HG02623 (cell line): ENCODE results near the gene TIMM17B.

Experiments used
- ATAC-seq: cut with Tn5 transposase; IDR thresholded peaks from one replicate; pipeline ENCODE4 v1.9.1; 2021; ENCODE audit warnings: moderate library complexity; ENCODE audit not compliant: unreplicated experiment

The TIMM17B gene

GRCh38 chrX:48897625-48898306 is at the start of gene TIMM17B, which contains the start of gene PQBP1:
Gene TIMM17B, minus strand, starts transcription at chrX:48897768. Its CDS starts 19 bp downstream, at chrX:48897749.
Gene PQBP1, plus strand, starts transcription at chrX:48897930. Its CDS starts 580 bp downstream, at chrX:48898510.
- ATAC-seq, result peak; percentile 87

- ATAC-seq, result no peak
These were observed 48.2 kb upstream of the TIMM17B start for GRCh38 chrX:48945517-48946348.

- no peak for ATAC-seq
These were observed 45.3 kb upstream of the TIMM17B start for GRCh38 chrX:48942895-48943294.

- ATAC-seq, result no peak
These were observed 42.9 kb upstream of the TIMM17B start for GRCh38 chrX:48940404-48940955.

GRCh38 chrX:48939524-48940228 is 42.1 kb upstream of the TIMM17B start:
- ATAC-seq, result no peak

DNA sequence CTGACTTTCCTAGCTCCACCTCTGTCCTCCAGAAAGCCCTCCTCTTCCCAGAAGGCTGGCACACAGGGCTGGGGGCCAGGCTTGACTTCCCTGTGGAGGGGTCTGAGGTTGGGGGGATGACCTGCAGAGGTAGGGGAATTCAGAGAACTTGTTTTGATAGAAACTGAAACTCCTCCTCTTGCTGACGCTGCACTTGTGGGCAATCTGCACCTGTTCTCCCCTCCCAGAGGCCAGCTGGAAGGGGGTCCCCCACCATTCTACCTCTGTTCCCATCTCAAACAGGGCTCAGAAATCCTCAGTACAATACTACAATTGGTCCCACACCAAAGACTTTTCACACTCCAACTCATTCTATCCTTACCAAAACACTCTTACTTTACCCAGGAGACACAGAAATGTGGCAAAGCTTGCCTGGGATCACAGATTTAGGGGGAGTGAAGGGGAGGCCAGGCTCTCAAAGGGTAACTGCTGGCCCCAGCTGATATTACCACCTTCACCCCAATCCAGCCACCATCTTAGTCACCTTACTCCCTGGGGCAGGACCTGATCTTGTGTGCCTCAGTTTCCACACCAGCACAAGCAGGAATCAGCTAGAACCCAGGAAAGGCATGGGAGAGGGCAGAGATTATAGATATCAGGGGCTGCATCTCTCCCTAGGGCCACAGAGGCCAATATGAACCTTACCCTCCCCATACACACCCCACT is 41.3 kb upstream of the TIMM17B start:
- ATAC-seq, result peak; percentile 52

DNA sequence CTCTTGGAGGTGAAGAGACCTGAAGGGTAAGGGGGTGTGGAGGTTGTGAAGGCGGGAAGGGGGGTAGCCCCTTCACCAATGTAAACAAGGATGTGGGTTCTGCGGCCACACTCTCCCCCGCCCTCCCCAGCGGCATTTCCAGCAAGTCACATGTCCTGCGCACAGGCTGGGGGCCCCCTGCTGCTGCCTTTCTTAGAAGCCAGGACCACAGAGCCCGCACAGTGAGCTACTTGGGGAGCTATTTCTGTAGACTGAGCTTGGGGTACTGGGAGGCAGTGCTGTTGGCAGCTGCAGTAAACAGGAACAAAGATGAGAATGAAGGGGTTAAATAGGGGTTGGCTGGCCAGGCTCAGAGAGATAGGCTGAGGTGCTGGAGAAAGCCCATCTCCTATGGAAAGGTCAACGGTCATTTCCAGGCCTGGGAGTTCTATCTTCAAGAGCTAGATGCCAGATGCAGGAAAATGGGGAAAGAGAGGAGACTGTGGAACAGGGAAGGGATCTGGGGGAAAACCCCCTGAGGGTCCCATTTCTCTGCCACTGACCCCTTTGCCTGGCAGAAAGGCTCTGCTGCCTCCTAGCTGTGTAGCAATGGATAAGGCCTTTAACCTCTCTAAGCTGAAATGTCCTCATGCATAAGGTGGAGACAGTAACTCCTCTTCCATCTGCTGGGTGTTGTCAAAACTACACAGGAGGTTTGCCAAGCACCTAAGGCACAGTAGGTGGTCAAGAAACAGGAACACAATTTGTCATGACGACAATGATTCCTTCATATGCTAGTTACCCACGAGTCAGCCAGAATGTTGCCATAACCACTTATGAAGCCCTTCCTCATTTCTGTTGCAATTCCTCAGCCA is 39.7 kb upstream of the TIMM17B start:
- peak; percentile 62 for ATAC-seq

DNA sequence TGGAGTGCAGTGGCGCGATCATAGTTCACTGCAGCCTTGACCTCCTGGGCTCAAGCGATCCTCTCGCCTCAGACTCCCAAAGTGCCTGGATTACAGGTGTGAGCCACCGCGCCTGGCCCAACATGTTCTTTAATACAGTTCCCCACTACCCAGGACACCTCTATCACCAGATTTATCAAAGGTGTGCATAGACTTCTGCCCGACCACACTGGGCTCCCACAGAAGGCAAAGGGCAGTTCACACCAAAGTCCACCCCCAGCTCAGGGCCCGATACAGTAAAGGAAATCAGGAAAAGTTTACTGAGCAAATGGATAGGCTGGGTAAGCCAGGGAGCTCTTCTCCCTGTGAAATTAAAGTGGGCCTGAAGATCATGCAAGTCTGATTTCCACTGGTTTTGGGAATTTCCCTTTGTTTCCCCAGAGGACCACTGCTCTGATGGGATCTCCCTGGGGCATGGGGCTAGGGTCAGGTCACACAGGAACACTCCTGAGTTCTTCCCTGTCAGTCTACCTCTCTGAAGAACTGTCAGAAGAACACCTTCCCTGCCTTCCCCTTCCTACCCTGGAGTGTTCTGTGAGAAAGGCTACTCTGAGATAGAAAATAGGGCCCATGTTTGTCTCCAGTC is 39.0 kb upstream of the TIMM17B start:
- no peak for ATAC-seq

- ATAC-seq, result no peak
These were observed 37.7 kb upstream of the TIMM17B start for GRCh38 chrX:48935301-48935670.

- ATAC-seq, result no peak
These were observed 37.2 kb upstream of the TIMM17B start for GRCh38 chrX:48934581-48935300.

DNA sequence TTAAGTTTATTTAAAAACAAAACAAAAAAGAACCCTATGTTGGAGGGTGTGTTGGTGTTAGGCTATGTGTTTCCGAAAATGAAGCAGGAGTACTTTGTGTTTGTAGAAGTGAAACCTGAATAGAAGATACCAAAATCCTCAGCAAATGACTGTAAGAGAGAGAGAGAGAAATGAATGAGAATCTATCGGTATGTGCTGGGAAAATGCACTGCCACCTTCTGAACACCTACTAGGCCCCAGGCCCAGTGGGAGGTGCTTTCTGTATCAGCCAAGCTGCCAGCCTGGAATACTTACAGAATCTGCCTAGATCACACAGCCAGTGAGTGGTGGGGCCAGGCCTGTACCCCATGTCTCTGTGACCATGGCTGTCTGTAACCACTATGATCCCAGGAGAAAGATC is 36.2 kb upstream of the TIMM17B start:
- ATAC-seq, result no peak

GRCh38 chrX:48927736-48928382 is 30.3 kb upstream of the TIMM17B start:
- no peak for ATAC-seq

GRCh38 chrX:48927123-48927522 is 29.6 kb upstream of the TIMM17B start:
- no peak for ATAC-seq

GRCh38 chrX:48924270-48924669 is 26.7 kb upstream of the TIMM17B start:
- no peak for ATAC-seq

DNA sequence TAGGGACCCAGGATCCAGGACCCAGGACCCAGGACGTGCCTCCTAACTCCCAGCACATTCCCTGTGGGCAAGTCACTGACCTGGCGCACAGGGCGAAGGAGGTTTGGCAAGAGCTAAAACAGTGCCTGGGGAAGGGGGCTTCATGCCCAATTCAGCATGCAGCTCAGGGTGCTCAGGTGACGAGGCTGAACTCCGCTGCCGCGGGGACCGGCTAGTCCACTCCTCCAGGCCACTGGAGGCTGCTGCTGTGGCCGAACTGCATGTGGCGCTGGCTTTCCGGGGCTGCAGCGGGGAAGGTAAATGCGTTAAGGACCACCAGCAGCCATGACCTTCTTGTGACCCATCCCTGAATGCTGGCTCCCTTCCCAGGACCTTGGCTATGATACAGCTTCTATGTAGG is 26.2 kb upstream of the TIMM17B start:
- ATAC-seq, result no peak

- ATAC-seq, result no peak
These were observed 23.1 kb upstream of the TIMM17B start for GRCh38 chrX:48920718-48921104.

DNA sequence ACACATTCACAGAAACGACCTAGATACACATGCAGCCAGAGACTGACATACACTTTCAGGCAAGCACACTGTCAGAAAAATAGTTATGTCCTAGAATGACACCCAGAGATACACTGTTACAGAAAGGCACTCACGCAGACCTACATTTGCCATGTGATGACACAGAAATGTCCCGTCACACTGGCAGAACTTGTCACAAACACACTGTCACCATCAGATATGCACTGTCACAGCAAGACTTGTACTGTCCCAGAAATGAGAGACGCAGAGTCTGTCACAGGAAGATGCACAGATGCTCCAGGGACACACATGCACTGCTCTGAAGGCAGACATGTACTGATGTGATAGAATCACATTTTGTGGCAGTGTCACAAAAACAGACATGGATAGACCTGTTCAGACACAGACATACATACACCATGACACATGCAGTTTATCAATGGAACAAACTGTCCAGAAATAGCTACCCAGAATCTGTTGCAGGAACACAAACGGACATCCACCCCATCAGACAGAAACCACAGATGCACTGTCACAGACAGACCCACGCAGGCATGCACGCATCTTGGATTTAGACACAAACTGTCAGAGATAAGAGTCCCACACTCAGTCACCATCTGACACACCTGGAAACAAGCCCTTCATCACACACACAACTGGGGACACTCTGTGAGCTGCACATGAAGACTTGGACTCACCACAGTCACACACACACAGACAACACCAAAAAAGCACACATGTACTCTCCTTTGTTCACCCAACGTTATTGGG is 22.6 kb upstream of the TIMM17B start:
- no peak for ATAC-seq
